Peyer's patch (tissue), 4 donors: Measurements from ENCODE around the gene NR1H4. TPM values are rescaled to one million over a fixed set of nuclear protein-coding genes. Genes with fewer than 3 reads are reported as not detected.
A peak's percentile ranks its signal among the peaks of the same experiment; 100 is the strongest.

Source experiments
- DNase-seq, 3 donors: peaks; one replicate each; pipeline ENCODE4 v3.0.0-alpha.2; 2017 to 2019
- H3K27ac ChIP-seq, 4 donors: fragments of 200-600 bp; sonication (generic); one replicate each; pipeline ENCODE4 v1.5.1; 2016 to 2019
- H3K27me3 ChIP-seq, 2 donors: fragments of 200-600 bp; sonication (generic); one replicate each; pipeline ENCODE4 v1.5.1; 2019
- H3K36me3 ChIP-seq, 3 donors: fragments of 200-600 bp; sonication (generic); one replicate each; pipeline ENCODE4 v1.5.1; 2016 to 2019
- H3K4me1 ChIP-seq, 4 donors: fragments of 200-600 bp; sonication (generic); one replicate each; pipeline ENCODE4 v1.5.1; 2016 to 2019
- H3K4me3 ChIP-seq, 4 donors: fragments of 200-600 bp; sonication (generic); 1 replicate in 3 of 4; 2 replicates in 1 of 4; pipeline ENCODE4 v1.5.1; 2016 to 2019; ENCODE audit warnings: mild to moderate bottlenecking in 1 of 4
- H3K9me3 ChIP-seq, 4 donors: fragments of 200-600 bp; sonication (generic); one replicate each; pipeline ENCODE4 v1.5.1; 2016 to 2019; ENCODE audit warnings: mild to moderate bottlenecking in 1 of 4
- POLR2A ChIP-seq, 2 donors: fragments of 450-650 bp; IDR thresholded peaks; one replicate each; pipeline ENCODE4 v1.5.1; 2017; ENCODE audit warnings: antibody characterized with exemption in 2 of 2, mild to moderate bottlenecking in 2 of 2, moderate library complexity in 2 of 2
- total RNA-seq, 4 donors: library from RNA; depleted of rRNA; stranded (reverse); fragments of >200 nt; gene quantifications; one replicate each; pipeline ENCODE4 v1.1.0, GENCODE V29; 2016
- TF ChIP-seq, protein P1 (sequence below), 6 experiments: fragments of 450-650 bp in 4 of 6; fragments of 200-600 bp in 2 of 6; sonication (generic) in 1 of 6; IDR thresholded peaks; one replicate each; pipeline ENCODE4 v1.5.1; 2017 to 2019; ENCODE audit warnings: antibody characterized with exemption in 6 of 6, mild to moderate bottlenecking in 3 of 6, moderate library complexity in 1 of 6

NR1H4 gene
- total RNA-seq, 4 donors from 2014 or later: 75.1 to 316 (median 227) TPM

DNA sequence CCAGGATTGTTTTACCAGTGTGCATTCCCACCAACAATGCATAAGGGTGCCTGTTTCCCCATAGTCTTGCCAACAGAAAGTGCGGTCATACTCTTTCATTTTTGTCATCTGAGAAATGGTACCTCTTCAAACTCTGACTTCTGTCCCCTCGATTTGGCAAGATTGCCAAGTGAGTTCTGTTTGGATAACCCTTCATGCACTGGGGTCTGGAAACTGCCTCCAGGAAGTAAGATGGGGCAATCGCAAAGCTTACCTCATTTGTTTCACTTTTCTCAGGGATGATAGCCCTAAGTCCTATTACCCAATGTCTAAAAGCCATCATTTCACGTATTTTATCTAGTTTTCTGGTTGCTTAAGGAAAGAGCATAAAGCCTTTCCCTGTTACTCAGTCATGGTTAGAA, 28.6 kb upstream of the NR1H4 start:
- H3K4me3 ChIP-seq: no peak overlapping the region
- peaks cover 0 to 9% (median 0%) of the 10 kb centered on the region in 4 donors for H3K4me1 ChIP-seq
- no peak for DNase-seq
- H3K27me3 ChIP-seq: no peaks in the 10 kb centered on the region
- no peak for TF ChIP-seq POLR2A (IDR thresholded peaks at IDR 0.05)
- TF ChIP-seq, protein P1, sequence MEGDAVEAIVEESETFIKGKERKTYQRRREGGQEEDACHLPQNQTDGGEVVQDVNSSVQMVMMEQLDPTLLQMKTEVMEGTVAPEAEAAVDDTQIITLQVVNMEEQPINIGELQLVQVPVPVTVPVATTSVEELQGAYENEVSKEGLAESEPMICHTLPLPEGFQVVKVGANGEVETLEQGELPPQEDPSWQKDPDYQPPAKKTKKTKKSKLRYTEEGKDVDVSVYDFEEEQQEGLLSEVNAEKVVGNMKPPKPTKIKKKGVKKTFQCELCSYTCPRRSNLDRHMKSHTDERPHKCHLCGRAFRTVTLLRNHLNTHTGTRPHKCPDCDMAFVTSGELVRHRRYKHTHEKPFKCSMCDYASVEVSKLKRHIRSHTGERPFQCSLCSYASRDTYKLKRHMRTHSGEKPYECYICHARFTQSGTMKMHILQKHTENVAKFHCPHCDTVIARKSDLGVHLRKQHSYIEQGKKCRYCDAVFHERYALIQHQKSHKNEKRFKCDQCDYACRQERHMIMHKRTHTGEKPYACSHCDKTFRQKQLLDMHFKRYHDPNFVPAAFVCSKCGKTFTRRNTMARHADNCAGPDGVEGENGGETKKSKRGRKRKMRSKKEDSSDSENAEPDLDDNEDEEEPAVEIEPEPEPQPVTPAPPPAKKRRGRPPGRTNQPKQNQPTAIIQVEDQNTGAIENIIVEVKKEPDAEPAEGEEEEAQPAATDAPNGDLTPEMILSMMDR (IDR thresholded peaks at IDR 0.05): no peak
- no peaks in the 10 kb centered on the region for H3K9me3 ChIP-seq
- H3K27ac ChIP-seq: no peak overlapping the region
- no peaks in the 10 kb centered on the region for H3K36me3 ChIP-seq

DNA sequence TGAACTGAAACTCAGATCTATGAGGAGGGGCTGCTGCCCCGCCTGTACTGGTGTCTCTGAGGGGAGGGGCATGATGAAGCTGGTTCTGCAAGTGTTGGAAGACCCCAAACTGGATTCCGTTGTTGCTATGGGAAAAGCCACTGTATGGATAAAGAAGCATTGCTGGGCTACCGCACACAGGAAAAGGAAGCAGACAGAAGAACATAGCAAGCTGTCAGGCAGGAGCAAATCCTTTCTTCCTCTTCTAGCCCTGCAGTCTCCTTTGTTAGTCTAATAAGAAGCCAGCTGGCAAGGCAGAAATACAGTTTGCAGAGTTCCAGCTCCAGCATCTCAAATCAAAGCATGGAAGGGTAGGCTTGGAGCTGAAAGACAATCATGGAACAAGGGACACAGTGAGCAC, 26.3 kb upstream of the NR1H4 start:
- Histone ChIP-seq H3K4me1 (peaks cover 0 to 9% (median 0%) of the 10 kb centered on the region in 4 donors), H3K27me3 (no peaks in the 10 kb centered on the region), H3K36me3 (no peaks in the 10 kb centered on the region), H3K9me3 (no peaks in the 10 kb centered on the region), H3K27ac (no peak overlapping the region), H3K4me3 (no peak overlapping the region)
- TF ChIP-seq POLR2A (IDR thresholded peaks at IDR 0.05): no peak
- TF ChIP-seq, protein P1 (IDR thresholded peaks at IDR 0.05): no peak
- DNase-seq: no peak

DNA sequence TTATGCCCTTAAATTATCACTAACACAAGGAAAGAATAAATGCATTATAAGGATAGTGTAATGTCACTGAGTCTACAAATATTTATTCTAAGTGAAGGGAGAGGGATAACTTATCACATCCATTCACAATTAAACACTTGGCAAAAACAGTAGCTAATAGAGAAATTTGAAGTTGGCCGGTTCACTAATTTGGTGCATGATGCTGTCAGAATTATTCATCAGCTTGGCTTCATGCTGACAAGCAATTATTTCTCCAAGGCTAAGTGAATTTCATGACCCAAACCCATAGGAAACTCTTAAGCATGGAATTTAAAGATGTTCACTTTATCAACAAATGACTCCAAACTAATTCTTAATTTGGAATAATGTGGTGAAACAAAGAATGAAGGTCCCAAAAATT, 25.0 kb upstream of the NR1H4 start:
- peaks cover 0 to 9% (median 0%) of the 10 kb centered on the region in 4 donors for H3K4me1 ChIP-seq
- H3K27me3 ChIP-seq: no peaks in the 10 kb centered on the region
- TF ChIP-seq, protein P1 (IDR thresholded peaks at IDR 0.05): no peak
- no peak for TF ChIP-seq POLR2A (IDR thresholded peaks at IDR 0.05)
- no peak for DNase-seq
- no peak overlapping the region for H3K27ac ChIP-seq
- H3K36me3 ChIP-seq: no peaks in the 10 kb centered on the region
- no peaks in the 10 kb centered on the region for H3K9me3 ChIP-seq
- H3K4me3 ChIP-seq: no peak overlapping the region

DNA sequence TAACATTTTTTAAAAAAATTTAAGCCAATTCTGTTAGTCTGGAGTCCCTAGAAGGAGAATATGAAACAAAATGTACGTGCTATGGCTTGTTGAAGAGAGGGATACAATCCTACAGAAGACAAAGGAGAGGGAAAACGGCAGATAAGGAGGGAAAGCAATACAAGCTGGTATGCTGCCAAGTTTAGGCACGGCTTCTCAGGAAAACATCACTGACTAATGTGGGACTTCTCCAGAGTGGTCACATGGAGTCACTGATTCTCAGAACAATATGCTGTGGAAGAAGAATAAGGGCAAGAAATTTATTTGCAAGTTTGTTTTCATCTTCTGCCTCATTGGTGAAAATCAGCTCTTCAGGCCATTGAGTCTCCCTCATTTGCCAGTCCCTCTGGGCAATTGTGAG, 22.9 kb upstream of the NR1H4 start:
- Histone ChIP-seq H3K27ac (no peak overlapping the region), H3K4me3 (no peak overlapping the region), H3K27me3 (no peaks in the 10 kb centered on the region), H3K4me1 (peaks cover 0 to 9% (median 0%) of the 10 kb centered on the region in 4 donors), H3K36me3 (no peaks in the 10 kb centered on the region), H3K9me3 (no peaks in the 10 kb centered on the region)
- no peak for TF ChIP-seq POLR2A (IDR thresholded peaks at IDR 0.05)
- DNase-seq: no peak

DNA sequence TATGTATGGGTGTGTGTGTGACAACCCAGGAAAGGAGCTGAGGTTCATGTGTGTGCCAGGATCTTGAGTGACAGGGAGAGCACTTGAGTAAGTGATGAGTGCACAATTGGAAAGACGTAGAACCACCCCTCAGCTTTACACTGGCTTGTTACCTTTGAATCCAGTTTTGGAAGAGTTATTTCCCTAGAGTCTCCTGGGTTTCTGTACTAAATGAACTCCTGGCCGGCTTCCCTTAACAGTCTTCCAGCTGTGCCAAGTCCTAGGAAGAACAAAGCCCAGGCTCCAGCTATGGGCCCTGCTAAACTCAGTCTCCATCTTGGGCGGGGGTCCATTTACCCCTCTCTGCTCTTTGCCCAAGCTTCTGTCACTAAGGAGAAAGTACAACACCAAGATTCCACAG, 19.7 kb upstream of the NR1H4 start:
- no peaks in the 10 kb centered on the region for H3K36me3 ChIP-seq
- no peaks in the 10 kb centered on the region for H3K9me3 ChIP-seq
- H3K27me3 ChIP-seq: no peaks in the 10 kb centered on the region
- H3K4me1 ChIP-seq: peaks cover 0 to under 1% (median 0%) of the 10 kb centered on the region in 4 donors
- no peak overlapping the region for H3K4me3 ChIP-seq
- peak overlapping the region in 1 of 4 donors; percentile 30 for H3K27ac ChIP-seq
- DNase-seq: no peak
- TF ChIP-seq POLR2A (IDR thresholded peaks at IDR 0.05): no peak
- TF ChIP-seq, protein P1 (IDR thresholded peaks at IDR 0.05): no peak

DNA sequence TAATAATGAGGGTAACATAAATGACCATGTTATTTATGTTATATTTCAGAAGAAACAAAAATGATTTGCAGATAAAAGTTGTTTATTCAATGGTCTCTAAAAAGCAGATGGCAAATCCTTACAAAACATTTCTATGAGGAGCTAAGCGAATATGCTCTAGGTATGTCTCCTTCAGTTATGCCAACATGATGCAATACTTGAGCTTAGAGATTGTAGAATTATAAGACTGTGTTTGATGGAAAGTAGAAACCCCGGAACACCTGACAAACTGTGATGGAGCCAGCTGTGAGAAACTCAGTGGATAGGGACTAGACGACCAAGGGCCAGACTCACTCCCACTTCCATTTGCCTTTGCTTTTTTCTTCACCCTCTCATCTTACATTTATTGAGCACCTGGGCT, 17.8 kb upstream of the NR1H4 start:
- Histone ChIP-seq H3K4me3 (no peak overlapping the region), H3K36me3 (no peaks in the 10 kb centered on the region), H3K27me3 (no peaks in the 10 kb centered on the region), H3K27ac (no peak overlapping the region), H3K9me3 (no peaks in the 10 kb centered on the region), H3K4me1 (no peaks in the 10 kb centered on the region)
- no peak for DNase-seq
- no peak for TF ChIP-seq POLR2A (IDR thresholded peaks at IDR 0.05)
- TF ChIP-seq, protein P1 (IDR thresholded peaks at IDR 0.05): no peak
